Fibroblast of peridontal ligament (primary cell): Measurements from ENCODE around the gene RTL9.

Source experiments
- DNase-seq: peaks from one replicate; pipeline ENCODE4 v3.0.0-alpha.2; 2010; ENCODE audit errors: extremely low read depth

RTL9 gene

GRCh38 chrX:110341189-110342035, 17.2 kb upstream of the RTL9 start:
- DNase-seq = peak; percentile 83

DNA sequence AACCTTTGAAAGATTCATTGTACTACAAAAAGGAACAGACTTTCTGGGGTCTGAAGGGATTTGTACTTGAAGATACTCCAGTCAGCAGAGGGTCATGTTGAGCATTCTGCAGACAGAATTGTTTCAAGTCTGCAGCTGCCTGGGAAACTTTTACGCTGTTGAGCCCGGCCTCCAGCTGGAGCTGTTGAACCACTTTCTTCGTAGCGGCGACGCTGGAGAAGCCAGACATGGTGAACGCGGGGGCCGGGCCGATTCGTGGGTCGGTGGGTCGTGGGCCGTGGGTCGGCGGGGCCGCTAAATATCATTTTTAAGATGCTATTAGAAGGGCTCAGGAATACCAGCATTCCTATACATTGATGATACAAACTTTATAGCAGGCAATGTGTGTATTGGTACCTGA, 12.0 kb upstream of the RTL9 start:
- DNase-seq = no peak

GRCh38 chrX:110359273-110359672, 625 bp downstream of the RTL9 start:
- peak; percentile 29 for DNase-seq

DNA sequence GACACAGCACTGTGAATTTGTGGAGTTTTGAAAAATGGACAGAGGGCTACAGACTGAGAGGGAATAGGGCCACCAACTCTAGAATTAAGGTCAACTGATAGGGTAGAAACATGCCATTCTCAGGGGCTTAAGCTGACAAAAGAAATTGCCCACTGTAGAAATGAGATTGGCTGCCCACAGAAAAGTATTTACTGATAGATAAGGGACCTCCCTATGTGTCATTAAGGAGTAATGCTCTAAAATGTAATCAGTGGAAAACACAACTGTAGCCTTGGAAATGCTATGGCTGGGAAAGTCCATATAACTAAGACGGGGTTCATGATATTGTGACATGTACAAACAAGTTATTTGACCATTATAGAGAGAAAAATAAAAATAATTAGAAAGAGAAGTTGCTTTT, 4.6 kb downstream of the RTL9 start:
- DNase-seq = no peak

GRCh38 chrX:110373310-110373709, 14.7 kb downstream of the RTL9 start:
- DNase-seq = no peak

DNA sequence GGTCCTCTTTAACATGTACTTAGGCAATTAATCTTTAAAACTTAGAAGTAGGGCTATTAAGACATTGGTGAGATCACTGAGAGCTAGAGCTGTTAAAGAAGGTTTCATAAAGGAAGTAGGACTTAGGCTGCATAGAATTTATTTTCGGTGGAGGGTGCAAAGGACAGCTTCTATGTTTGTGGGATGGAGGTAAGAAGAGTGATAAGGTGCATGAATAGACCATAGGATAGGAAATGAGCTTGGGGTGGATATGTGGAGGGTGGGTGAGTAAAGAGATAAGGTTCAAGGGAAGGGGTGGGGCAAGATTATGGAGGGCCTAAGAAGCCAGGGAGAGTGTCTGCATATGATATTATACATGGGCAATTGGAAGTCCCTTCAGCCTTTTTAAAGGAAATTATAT, 15.9 kb downstream of the RTL9 start:
- DNase-seq = no peak

- peak; percentile 14 for DNase-seq
Observed at GRCh38 chrX:110381216-110381615, 22.6 kb downstream of the RTL9 start.

- peak; percentile 73 for DNase-seq
Observed at GRCh38 chrX:110383414-110383813, 24.8 kb downstream of the RTL9 start.

- peak; percentile 40 for DNase-seq
Observed at GRCh38 chrX:110384490-110384889, 25.8 kb downstream of the RTL9 start.

DNA sequence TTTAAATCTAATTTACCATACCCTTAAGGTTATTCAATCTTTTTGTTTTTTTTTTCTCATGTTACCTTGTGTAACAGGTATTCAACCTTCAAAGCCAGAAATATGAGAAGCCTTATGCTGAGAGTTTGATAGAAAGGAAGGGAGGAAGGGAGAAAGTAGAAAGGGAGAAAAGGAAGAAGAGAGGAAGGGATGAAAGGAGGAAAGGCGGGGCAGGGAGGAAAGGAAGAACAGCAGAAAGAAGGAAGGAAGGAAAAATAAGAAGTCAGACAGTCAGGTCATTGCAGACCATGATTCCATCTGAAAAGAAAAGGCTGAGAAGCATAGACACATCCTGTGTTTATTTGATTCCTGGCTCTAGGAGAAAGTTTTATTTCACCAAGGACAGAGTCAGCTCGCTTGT, 30.9 kb downstream of the RTL9 start:
- DNase-seq = no peak

- no peak for DNase-seq
Observed at GRCh38 chrX:110391086-110391485, 32.4 kb downstream of the RTL9 start.

- peak; percentile 54 for DNase-seq
Observed at GRCh38 chrX:110394651-110395050, 36.0 kb downstream of the RTL9 start.

DNA sequence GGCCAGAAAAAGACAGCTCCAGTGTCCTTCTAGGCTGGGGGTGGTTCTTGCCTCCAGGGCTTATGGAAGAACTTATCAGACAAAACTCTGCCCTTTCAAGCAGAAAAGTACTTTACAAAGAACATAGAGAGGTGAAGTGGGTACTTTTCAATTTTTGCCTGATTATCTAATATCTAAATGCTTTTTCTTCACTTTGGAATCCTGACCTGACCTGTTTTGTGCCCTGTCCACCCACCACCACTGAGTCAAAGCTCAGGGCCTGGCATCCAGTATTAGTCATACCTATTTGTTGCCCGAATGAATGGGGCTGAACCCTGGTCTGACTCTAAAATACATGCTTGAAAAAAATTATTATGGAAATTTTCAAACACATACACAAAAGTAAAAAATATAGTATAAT, 37.2 kb downstream of the RTL9 start:
- no peak for DNase-seq

- no peak for DNase-seq
Observed at GRCh38 chrX:110396735-110397134, 38.1 kb downstream of the RTL9 start.

GRCh38 chrX:110397339-110397738, 38.7 kb downstream of the RTL9 start:
- no peak for DNase-seq

GRCh38 chrX:110397904-110398303, 39.3 kb downstream of the RTL9 start:
- no peak for DNase-seq

DNA sequence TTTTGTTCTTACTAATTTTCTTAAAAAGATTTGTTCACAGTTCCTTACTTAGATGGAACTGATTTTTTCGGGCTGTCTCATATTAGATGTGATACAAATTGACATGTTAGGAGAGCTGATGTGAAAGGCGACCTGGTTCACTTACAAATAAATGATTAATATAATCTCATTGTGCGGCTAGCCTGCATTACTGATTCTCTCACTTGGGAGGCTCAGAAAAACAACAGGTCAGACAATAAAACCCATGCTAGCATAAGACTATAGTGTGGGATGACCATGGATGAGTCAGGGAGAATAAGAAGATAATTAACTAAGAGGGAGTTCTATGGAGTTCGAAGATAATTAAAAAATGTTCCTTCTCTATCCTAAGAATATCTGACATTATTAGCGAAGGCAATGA, 40.8 kb downstream of the RTL9 start:
- no peak for DNase-seq

GRCh38 chrX:110399966-110400365, 41.3 kb downstream of the RTL9 start:
- DNase-seq = no peak

- DNase-seq = no peak
Observed at GRCh38 chrX:110401135-110401534, 42.5 kb downstream of the RTL9 start.

- peak; percentile 69 for DNase-seq
Observed at GRCh38 chrX:110402091-110402849, 43.6 kb downstream of the RTL9 start.

- no peak for DNase-seq
Observed at GRCh38 chrX:110402850-110403221, 44.2 kb downstream of the RTL9 start.

GRCh38 chrX:110403441-110404238, 45.0 kb downstream of the RTL9 start:
- no peak for DNase-seq
